ENCODE data around the gene LHX4. TPM values are rescaled to one million over a fixed set of nuclear protein-coding genes. Genes with fewer than 3 reads are reported as not detected.

LHX4 gene
- total and polyA plus RNA-seq, 10 of the 15 experiments (the other 5 are each of a cell fraction or from before 2014, with no cell fraction given) = 0.05 to 0.80 (median 0.32) TPM; not detected in 6

- Histone ChIP-seq H3K4me3 (no peak overlapping the region), H3K27ac (ENCODE audit: control insufficient read depth, insufficient read depth) (no peak overlapping the region), H3K27me3 (replicated peaks in 1 of 2; ENCODE audit: control insufficient read depth in 2 of 2, insufficient read depth in 2 of 2, low read length in 1 of 2) (no peaks in the 10 kb centered on the region), H4K20me1 (ENCODE audit: control insufficient read depth, insufficient read depth) (no peaks in the 10 kb centered on the region), H3K4me2 (ENCODE audit: control insufficient read depth, insufficient read depth) (no peak overlapping the region), H3K36me3 (ENCODE audit: control insufficient read depth in 2 of 2, insufficient read depth in 2 of 2, low read length in 1 of 2) (no peaks in the 10 kb centered on the region), H3K79me2 (ENCODE audit: control insufficient read depth, insufficient read depth, low read length) (no peaks in the 10 kb centered on the region; the same call in 1 of the 2 replicates), H3K9me3 (replicated peaks; ENCODE audit: control insufficient read depth, insufficient read depth, low read length) (no peaks in the 10 kb centered on the region; the same call in 1 of the 3 replicates), H3K9ac (ENCODE audit: control insufficient read depth, insufficient read depth, low read length) (no peak overlapping the region), H3K4me1 (ENCODE audit: control insufficient read depth, insufficient read depth, low read length) (no peaks in the 10 kb centered on the region), H2AFZ (ENCODE audit: control insufficient read depth, low read depth, low read length) (no peak overlapping the region)
- ChIA-PET CTCF (interaction anchor here (1.5 kb wide), 1 partner anchor 13 kb away, joined by 4 read pairs; no protein-coding TSS in a partner anchor), POLR2A (no interaction called here), RAD21 (ENCODE audit: unreplicated experiment) (no interaction called here), SMC1A (ENCODE audit: uncharacterized antibody, unreplicated experiment) (interaction anchor here (1.1 kb wide), 1 partner anchor 27 kb away, joined by 3 read pairs; no protein-coding TSS in a partner anchor)
- BruUV-seq (replicated peaks) = no TSS peak
- FAIRE-seq = no peak
- intact Hi-C loops (cut with micrococcal nuclease; ENCODE audit: unreplicated experiment) = no loop called here
- in situ Hi-C loops (cut with MboI) = no loop called here
- TF ChIP-seq, protein P1, sequence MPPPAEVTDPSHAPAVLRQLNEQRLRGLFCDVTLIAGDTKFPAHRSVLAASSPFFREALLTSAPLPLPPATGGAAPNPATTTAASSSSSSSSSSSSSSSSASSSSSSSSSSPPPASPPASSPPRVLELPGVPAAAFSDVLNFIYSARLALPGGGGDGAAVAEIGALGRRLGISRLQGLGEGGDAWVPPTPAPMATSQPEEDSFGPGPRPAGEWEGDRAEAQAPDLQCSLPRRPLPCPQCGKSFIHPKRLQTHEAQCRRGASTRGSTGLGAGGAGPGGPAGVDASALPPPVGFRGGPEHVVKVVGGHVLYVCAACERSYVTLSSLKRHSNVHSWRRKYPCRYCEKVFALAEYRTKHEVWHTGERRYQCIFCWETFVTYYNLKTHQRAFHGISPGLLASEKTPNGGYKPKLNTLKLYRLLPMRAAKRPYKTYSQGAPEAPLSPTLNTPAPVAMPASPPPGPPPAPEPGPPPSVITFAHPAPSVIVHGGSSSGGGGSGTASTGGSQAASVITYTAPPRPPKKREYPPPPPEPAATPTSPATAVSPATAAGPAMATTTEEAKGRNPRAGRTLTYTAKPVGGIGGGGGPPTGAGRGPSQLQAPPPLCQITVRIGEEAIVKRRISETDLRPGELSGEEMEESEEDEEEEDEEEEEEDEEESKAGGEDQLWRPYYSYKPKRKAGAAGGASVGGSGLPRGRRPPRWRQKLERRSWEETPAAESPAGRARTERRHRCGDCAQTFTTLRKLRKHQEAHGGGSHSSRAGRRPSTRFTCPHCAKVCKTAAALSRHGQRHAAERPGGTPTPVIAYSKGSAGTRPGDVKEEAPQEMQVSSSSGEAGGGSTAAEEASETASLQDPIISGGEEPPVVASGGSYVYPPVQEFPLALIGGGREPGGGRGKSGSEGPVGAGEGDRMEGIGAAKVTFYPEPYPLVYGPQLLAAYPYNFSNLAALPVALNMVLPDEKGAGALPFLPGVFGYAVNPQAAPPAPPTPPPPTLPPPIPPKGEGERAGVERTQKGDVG (CRISPR knock-in tag; IDR thresholded peaks at IDR 0.05) = no peak
- TF ChIP-seq TAF1 (IDR thresholded peaks at IDR 0.05; ENCODE audit: borderline replicate concordance, low read depth, low read length) (no peak), CEBPB (IDR thresholded peaks at IDR 0.05; ENCODE audit: borderline replicate concordance in 1 of 2, low read depth in 2 of 2, low read length in 2 of 2) (no peak)
- ATAC-seq = no peak
- 99% methylated on average over 6 of the region's 6 CpGs for WGBS (ENCODE audit: insufficient coverage, insufficient replicate concordance, low lambda C conversion rate, missing lambda C conversion rate)
- no peak for DNase-seq (ENCODE audit: low read depth, low spot score)
These were observed 97.0 kb downstream of the LHX4 start for GRCh38 chr1:180327089-180327488.

Other genes starting within 250 kb of the LHX4 start
- 12.6 and 17.2 TPM in 2 replicates for gene QSOX1, start 75.4 kb upstream of the LHX4 start, total RNA-seq (2014; rRNA removed)
- 5.5 and 7.2 TPM in 2 replicates for gene QSOX1, start 75.4 kb upstream of the LHX4 start, total RNA-seq (2014; rRNA removed; fragmentation: Illumina TruSeq; extraction: Trizol)
- gene QSOX1, start 75.4 kb upstream of the LHX4 start, total RNA-seq (2021) = 31.3 and 32.0 TPM in 2 replicates
- 17.8 and 25.1 TPM in 2 replicates for gene QSOX1, start 75.4 kb upstream of the LHX4 start, polyA plus RNA-seq (2011; rRNA removed)
- gene QSOX1, start 75.4 kb upstream of the LHX4 start, polyA plus RNA-seq (2014; fragmentation: Illumina TruSeq; extraction: Trizol) = 3.6 and 10.0 TPM in 2 replicates
- 1 to 10 TPM; 1.8 to 6.1 TPM for gene QSOX1, start 75.4 kb upstream of the LHX4 start, polyA plus RNA-seq (2014; fragmentation: Nextera tagmentation; extraction: Ambion mirVana)
- gene QSOX1, start 75.4 kb upstream of the LHX4 start, polyA plus RNA-seq (2014; rRNA removed) = 12.5 and 14.8 TPM in 2 replicates
- 10 to 100 TPM; 10.4 to 12.0 TPM for gene QSOX1, start 75.4 kb upstream of the LHX4 start, polyA plus RNA-seq (2016; fragmentation: Nextera tagmentation; extraction: Ambion mirVana)